Stimulated activated CD8-positive, alpha-beta memory T cell treated with anti-CD3 and anti-CD28 coated beads, Interleukin-7, amount 100 ng/mL, for 1 hour (primary cell): ENCODE measurements around the gene SAP30.
A peak's percentile ranks its signal among the peaks of the same experiment; 100 is the strongest.

Experiments used
- DNase-seq, 2 donors: peaks; one replicate each; pipeline ENCODE4 v3.0.0-alpha.2; 2020; ENCODE audit warnings: low read depth in 2 of 2

The SAP30 gene

GRCh38 chr4:173367285-173367684, 3.5 kb upstream of the SAP30 start:
- DNase-seq: no peak

GRCh38 chr4:173367946-173368345, 2.8 kb upstream of the SAP30 start:
- DNase-seq: no peak

GRCh38 chr4:173370130-173370476, 651 bp upstream of the SAP30 start:
- DNase-seq: peak in 1 of 2 donors; percentile 21

GRCh38 chr4:173371292-173372192, 788 bp downstream of the SAP30 start:
- DNase-seq: peak; percentile 13 to 16

- DNase-seq: no peak
Measured at GRCh38 chr4:173374588-173374987, 3.8 kb downstream of the SAP30 start.

GRCh38 chr4:173379929-173380328, 9.2 kb downstream of the SAP30 start:
- DNase-seq: no peak

- DNase-seq: no peak
Measured at GRCh38 chr4:173380987-173381386, 10.2 kb downstream of the SAP30 start.

- DNase-seq: no peak
Measured at GRCh38 chr4:173381610-173382009, 10.9 kb downstream of the SAP30 start.

GRCh38 chr4:173382349-173382748, 11.6 kb downstream of the SAP30 start:
- no peak for DNase-seq

GRCh38 chr4:173386751-173387150, 16.0 kb downstream of the SAP30 start:
- DNase-seq: no peak

GRCh38 chr4:173391701-173392100, 20.9 kb downstream of the SAP30 start:
- no peak for DNase-seq

GRCh38 chr4:173397604-173398003, 26.9 kb downstream of the SAP30 start:
- DNase-seq: no peak

- DNase-seq: no peak
Measured at GRCh38 chr4:173398220-173398619, 27.5 kb downstream of the SAP30 start.

- no peak for DNase-seq
Measured at GRCh38 chr4:173398779-173399415, 28.1 kb downstream of the SAP30 start, which contains the start of gene SCRG1. Gene SCRG1 (minus strand): TSS chr4:173399116. CDS start chr4:173391414, 7,702 bp downstream.

- no peak for DNase-seq
Measured at GRCh38 chr4:173401063-173401462, 30.3 kb downstream of the SAP30 start.

GRCh38 chr4:173403051-173403450, 32.3 kb downstream of the SAP30 start:
- no peak for DNase-seq

GRCh38 chr4:173404296-173404865, 33.6 kb downstream of the SAP30 start:
- no peak for DNase-seq

- no peak for DNase-seq
Measured at GRCh38 chr4:173405840-173406606, 35.3 kb downstream of the SAP30 start.

GRCh38 chr4:173410079-173410478, 39.3 kb downstream of the SAP30 start:
- DNase-seq: no peak

GRCh38 chr4:173411106-173411693, 40.4 kb downstream of the SAP30 start:
- DNase-seq: no peak

- DNase-seq: no peak
Measured at GRCh38 chr4:173413036-173413435, 42.3 kb downstream of the SAP30 start.

GRCh38 chr4:173414456-173414855, 43.7 kb downstream of the SAP30 start:
- DNase-seq: no peak
